Brain microvascular endothelial cell (primary cell): Measurements from ENCODE around the gene MACROD2.

Experiments used
- DNase-seq: peaks from one replicate; pipeline ENCODE4 v3.0.0-alpha.2; 2020
- H3K27ac ChIP-seq: fragments of 250-450 bp; sonication (Bioruptor Pico); 2 replicates; pipeline ENCODE4 v1.5.1; 2020; ENCODE audit warnings: mild to moderate bottlenecking, moderate library complexity
- H3K27me3 ChIP-seq: fragments of 250-450 bp; sonication (Bioruptor Pico); replicated peaks from 2 replicates; pipeline ENCODE4 v1.5.1; 2020; ENCODE audit warnings: mild to moderate bottlenecking
- H3K36me3 ChIP-seq: fragments of 250-450 bp; sonication (Bioruptor Pico); replicated peaks from 2 replicates; pipeline ENCODE4 v1.5.1; 2020; ENCODE audit warnings: mild to moderate bottlenecking
- H3K4me3 ChIP-seq: 2 replicates; pipeline ENCODE4 v1.5.1; 2011; ENCODE audit warnings: low read depth, mild to moderate bottlenecking, control low read depth, low read length, moderate library complexity
- CTCF ChIP-seq: IDR thresholded peaks from 2 replicates; pipeline ENCODE4 v1.5.1; 2011; ENCODE audit warnings: low read depth, mild to moderate bottlenecking, moderate library complexity, low read length, control low read depth, inconsistent platforms; ENCODE audit errors: missing control alignments
- in situ Hi-C: cut with HindIII; loops from 2 replicates; pipeline ENCODE4 v1.10.0; 2017; ENCODE audit warnings: low sequenced_read_pairs, low pct_ligation_motif_present

The MACROD2 gene

GRCh38 chr20:15018966-15019365 is 1023.6 kb downstream of the MACROD2 start:
- in situ Hi-C loops: no loop called here
- no peak overlapping the region for H3K27ac ChIP-seq
- DNase-seq: no peak
- no peak for TF ChIP-seq CTCF
- H3K36me3 ChIP-seq: no peaks in the 10 kb centered on the region
- H3K27me3 ChIP-seq: no peaks in the 10 kb centered on the region
- H3K4me3 ChIP-seq: no peak overlapping the region

GRCh38 chr20:15020845-15021244 is 1025.5 kb downstream of the MACROD2 start:
- in situ Hi-C loops: no loop called here

GRCh38 chr20:15022921-15023320 is 1027.6 kb downstream of the MACROD2 start:
- in situ Hi-C loops: no loop called here
- no peak for TF ChIP-seq CTCF
- Histone ChIP-seq H3K36me3 (no peaks in the 10 kb centered on the region), H3K27ac (no peak overlapping the region), H3K4me3 (no peak overlapping the region), H3K27me3 (no peaks in the 10 kb centered on the region)
- DNase-seq: no peak

More at GRCh38 chr20:15020845-15021244, 1025.5 kb downstream of the MACROD2 start:
- no peak for DNase-seq
- no peak for TF ChIP-seq CTCF
- Histone ChIP-seq H3K4me3 (no peak overlapping the region), H3K27me3 (no peaks in the 10 kb centered on the region), H3K36me3 (no peaks in the 10 kb centered on the region), H3K27ac (no peak overlapping the region)

GRCh38 chr20:15026759-15027158 is 1031.4 kb downstream of the MACROD2 start:
- Histone ChIP-seq H3K4me3 (no peak overlapping the region), H3K27ac (no peak overlapping the region), H3K27me3 (no peaks in the 10 kb centered on the region), H3K36me3 (no peaks in the 10 kb centered on the region)
- TF ChIP-seq CTCF: no peak
- in situ Hi-C loops: no loop called here
- DNase-seq: no peak

- H3K27ac ChIP-seq: no peak overlapping the region
- H3K36me3 ChIP-seq: no peaks in the 10 kb centered on the region
- no peak for TF ChIP-seq CTCF
- in situ Hi-C loops: no loop called here
- H3K27me3 ChIP-seq: no peaks in the 10 kb centered on the region
- DNase-seq: no peak
- no peak overlapping the region for H3K4me3 ChIP-seq
Observed at GRCh38 chr20:15030826-15031225, 1035.5 kb downstream of the MACROD2 start.

GRCh38 chr20:15031546-15032351 is 1036.4 kb downstream of the MACROD2 start:
- Histone ChIP-seq H3K36me3 (no peaks in the 10 kb centered on the region), H3K4me3 (no peak overlapping the region), H3K27me3 (no peaks in the 10 kb centered on the region), H3K27ac (no peak overlapping the region)
- DNase-seq: no peak
- in situ Hi-C loops: no loop called here
- TF ChIP-seq CTCF: no peak
